Esophagus squamous epithelium (tissue), 5 donors: Measurements from ENCODE around the gene SEC14L5. TPM values are rescaled to one million over a fixed set of nuclear protein-coding genes. Genes with fewer than 3 reads are reported as not detected.

Source experiments
- DNase-seq: peaks from one replicate; lab custom pipeline; 2025; lab: John Stamatoyannopoulos, UW
- H3K27ac ChIP-seq, 4 donors: fragments of 200-600 bp; sonication (generic); one replicate each; pipeline ENCODE4 v1.5.1; 2016 to 2019; ENCODE audit warnings: mild to moderate bottlenecking in 1 of 4
- H3K27me3 ChIP-seq, 4 donors: fragments of 200-600 bp; sonication (generic); 1 replicate in 3 of 4; 2 replicates in 1 of 4; pipeline versions ENCODE4 v1.5.1 to v1.6.0; 2017 to 2021; ENCODE audit warnings: antibody characterized with exemption in 1 of 4
- H3K36me3 ChIP-seq, 3 donors: fragments of 200-600 bp; sonication (generic); one replicate each; pipeline ENCODE4 v1.5.1; 2016 to 2019
- H3K4me1 ChIP-seq, 3 donors: fragments of 200-600 bp; sonication (generic); one replicate each; pipeline ENCODE4 v1.5.1; 2017 to 2019
- H3K4me3 ChIP-seq, 4 donors: fragments of 200-600 bp; sonication (generic); 1 replicate in 3 of 4; 2 replicates in 1 of 4; pipeline ENCODE4 v1.5.1; 2016 to 2019; ENCODE audit warnings: mild to moderate bottlenecking in 2 of 4, moderate library complexity in 1 of 4
- H3K9me3 ChIP-seq, 3 donors: fragments of 200-600 bp; sonication (generic); one replicate each; pipeline ENCODE4 v1.5.1; 2016 to 2019
- POLR2A ChIP-seq, 4 donors: fragments of 450-650 bp; IDR thresholded peaks; one replicate each; pipeline ENCODE4 v1.6.1; 2017; ENCODE audit warnings: antibody characterized with exemption in 4 of 4, mild to moderate bottlenecking in 4 of 4, moderate library complexity in 3 of 4
- WGBS, 2 donors: methylation state at CpG; one replicate each; pipeline ENCODE4 v1.1.5; 2018; 5-methylcytosine and 5-hydroxymethylcytosine counted together
- intact Hi-C: fragments of 100-400 bp; cut with DNase I; formaldehyde crosslinking; loops from one replicate; pipeline ENCODE4 v1.15.0; 2022
- total RNA-seq, 4 donors: library from RNA; depleted of rRNA; stranded (reverse); fragments of >200 nt; gene quantifications; one replicate each; pipeline ENCODE4 v1.1.0, GENCODE V29; 2016
- TF ChIP-seq, protein P1 (sequence below), 6 experiments: fragments of 450-650 bp in 4 of 6; fragments of 200-600 bp in 2 of 6; sonication (generic) in 2 of 6; IDR thresholded peaks; one replicate each; pipeline ENCODE4 v1.5.1; 2016 to 2019; ENCODE audit warnings: antibody characterized with exemption in 6 of 6, mild to moderate bottlenecking in 4 of 6, moderate library complexity in 4 of 6
- donor health status: DM: yes; HTN: yes; CAD: no.

SEC14L5 gene
- total RNA-seq, 4 donors from 2014 or later, result 0.22 to 5.6 (median 0.49) TPM

DNA sequence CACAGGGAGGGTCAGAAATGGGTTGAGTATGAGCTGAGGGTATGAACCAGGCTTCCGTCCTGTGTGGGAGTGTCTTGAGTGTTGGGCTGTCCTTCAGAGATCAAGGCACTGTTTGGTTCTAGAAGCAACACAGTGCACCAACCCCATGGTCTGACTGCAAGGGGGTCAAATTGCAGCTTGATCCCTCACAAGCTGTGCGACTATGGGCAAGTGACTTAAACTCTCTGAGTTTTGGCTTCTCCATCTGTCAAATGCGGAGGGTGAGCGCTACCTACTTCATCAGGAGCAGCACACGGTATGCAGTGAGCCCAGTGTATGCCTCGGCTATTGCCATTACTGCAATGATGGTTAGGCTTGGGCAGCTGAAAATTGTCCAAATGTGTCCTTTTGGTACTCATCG, 21.0 kb downstream of the SEC14L5 start:
- Histone ChIP-seq H3K9me3 (no peaks in the 10 kb centered on the region), H3K4me3 (no peak overlapping the region), H3K4me1 (no peaks in the 10 kb centered on the region), H3K36me3 (no peaks in the 10 kb centered on the region), H3K27ac (no peak overlapping the region), H3K27me3 (peaks cover 0 to 6% (median 0%) of the 10 kb centered on the region in 4 donors)
- no peak for DNase-seq
- TF ChIP-seq POLR2A (IDR thresholded peaks at IDR 0.05), result no peak
- TF ChIP-seq, protein P1, sequence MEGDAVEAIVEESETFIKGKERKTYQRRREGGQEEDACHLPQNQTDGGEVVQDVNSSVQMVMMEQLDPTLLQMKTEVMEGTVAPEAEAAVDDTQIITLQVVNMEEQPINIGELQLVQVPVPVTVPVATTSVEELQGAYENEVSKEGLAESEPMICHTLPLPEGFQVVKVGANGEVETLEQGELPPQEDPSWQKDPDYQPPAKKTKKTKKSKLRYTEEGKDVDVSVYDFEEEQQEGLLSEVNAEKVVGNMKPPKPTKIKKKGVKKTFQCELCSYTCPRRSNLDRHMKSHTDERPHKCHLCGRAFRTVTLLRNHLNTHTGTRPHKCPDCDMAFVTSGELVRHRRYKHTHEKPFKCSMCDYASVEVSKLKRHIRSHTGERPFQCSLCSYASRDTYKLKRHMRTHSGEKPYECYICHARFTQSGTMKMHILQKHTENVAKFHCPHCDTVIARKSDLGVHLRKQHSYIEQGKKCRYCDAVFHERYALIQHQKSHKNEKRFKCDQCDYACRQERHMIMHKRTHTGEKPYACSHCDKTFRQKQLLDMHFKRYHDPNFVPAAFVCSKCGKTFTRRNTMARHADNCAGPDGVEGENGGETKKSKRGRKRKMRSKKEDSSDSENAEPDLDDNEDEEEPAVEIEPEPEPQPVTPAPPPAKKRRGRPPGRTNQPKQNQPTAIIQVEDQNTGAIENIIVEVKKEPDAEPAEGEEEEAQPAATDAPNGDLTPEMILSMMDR (IDR thresholded peaks at IDR 0.05), result no peak
- 74 to 80% methylated on average over 4 to 6 of the region's 7 CpGs for WGBS, 2 donors
- intact Hi-C loops, result no loop called here

GRCh38 chr16:4979736-4980660, 21.9 kb downstream of the SEC14L5 start:
- no peak overlapping the region for H3K27ac ChIP-seq
- H3K4me3 ChIP-seq, result no peak overlapping the region
- no peaks in the 10 kb centered on the region for H3K4me1 ChIP-seq
- TF ChIP-seq, protein P1 (IDR thresholded peaks at IDR 0.05), result no peak
- TF ChIP-seq POLR2A (IDR thresholded peaks at IDR 0.05), result no peak
- no peaks in the 10 kb centered on the region for H3K36me3 ChIP-seq
- intact Hi-C loops, result no loop called here
- 52 to 74% methylated on average over 10 to 21 of the region's 25 CpGs for WGBS, 2 donors
- H3K27me3 ChIP-seq, result peaks cover 0 to 12% (median 0%) of the 10 kb centered on the region in 4 donors
- H3K9me3 ChIP-seq, result no peaks in the 10 kb centered on the region
- DNase-seq, result no peak

DNA sequence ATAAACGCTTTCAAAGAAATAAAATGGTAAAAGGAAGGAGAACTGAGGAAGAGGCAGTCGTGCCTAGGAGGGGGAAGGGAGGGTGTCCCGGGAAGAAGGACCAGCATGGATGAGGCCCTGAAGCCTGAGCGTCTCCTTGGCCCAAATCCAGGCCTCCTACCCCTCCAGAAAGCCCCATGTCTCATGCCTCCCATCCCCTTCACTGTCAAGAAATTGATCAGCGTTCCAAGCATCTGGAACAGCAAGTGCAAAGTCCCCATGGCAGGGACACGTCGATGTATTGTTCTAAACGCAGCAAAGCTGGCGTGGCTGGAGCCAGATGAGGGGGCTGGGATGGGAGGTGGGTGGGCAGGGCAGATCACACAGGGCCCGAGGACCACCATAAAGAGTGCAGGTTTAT, 22.6 kb downstream of the SEC14L5 start:
- DNase-seq, result no peak
- no peak for TF ChIP-seq POLR2A (IDR thresholded peaks at IDR 0.05)
- TF ChIP-seq, protein P1 (IDR thresholded peaks at IDR 0.05), result no peak
- intact Hi-C loops, result no loop called here
- peaks cover 0 to 12% (median 0%) of the 10 kb centered on the region in 4 donors for H3K27me3 ChIP-seq
- H3K4me3 ChIP-seq, result no peak overlapping the region
- H3K9me3 ChIP-seq, result no peaks in the 10 kb centered on the region
- WGBS, 2 donors, result 57 to 62% methylated on average over 10 of the region's 10 CpGs
- no peaks in the 10 kb centered on the region for H3K4me1 ChIP-seq
- H3K27ac ChIP-seq, result no peak overlapping the region
- H3K36me3 ChIP-seq, result no peaks in the 10 kb centered on the region

DNA sequence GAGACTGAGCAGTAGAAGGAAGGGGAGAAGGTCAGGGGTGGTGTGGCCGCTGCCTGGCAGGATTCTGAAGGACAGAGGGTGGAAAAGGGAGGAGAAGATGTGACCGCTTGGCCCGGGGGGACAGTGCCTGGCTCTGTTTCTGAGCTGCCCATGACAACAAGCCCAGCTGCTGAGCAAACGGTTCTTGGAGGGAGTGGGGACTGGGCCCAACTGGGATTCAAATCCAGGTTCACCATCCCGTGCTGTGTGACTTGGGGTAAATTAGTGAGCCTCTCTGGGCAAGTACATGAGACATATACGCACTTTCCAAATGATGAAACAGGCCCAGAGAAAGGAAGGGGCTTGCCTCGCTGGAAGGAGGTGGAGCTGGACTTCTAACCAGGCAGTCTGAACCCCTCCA, 23.3 kb downstream of the SEC14L5 start:
- Histone ChIP-seq H3K36me3 (no peaks in the 10 kb centered on the region), H3K9me3 (no peaks in the 10 kb centered on the region), H3K27ac (no peak overlapping the region), H3K4me3 (no peak overlapping the region), H3K4me1 (no peaks in the 10 kb centered on the region), H3K27me3 (peaks cover 0 to 16% (median 0%) of the 10 kb centered on the region in 4 donors)
- DNase-seq, result no peak
- intact Hi-C loops, result no loop called here
- WGBS, 2 donors, result 71% methylated on average over 7 of the region's 7 CpGs
- TF ChIP-seq, protein P1 (IDR thresholded peaks at IDR 0.05), result no peak
- no peak for TF ChIP-seq POLR2A (IDR thresholded peaks at IDR 0.05)
